ENCODE results near the gene ANTXR1.

The ANTXR1 gene

DNA sequence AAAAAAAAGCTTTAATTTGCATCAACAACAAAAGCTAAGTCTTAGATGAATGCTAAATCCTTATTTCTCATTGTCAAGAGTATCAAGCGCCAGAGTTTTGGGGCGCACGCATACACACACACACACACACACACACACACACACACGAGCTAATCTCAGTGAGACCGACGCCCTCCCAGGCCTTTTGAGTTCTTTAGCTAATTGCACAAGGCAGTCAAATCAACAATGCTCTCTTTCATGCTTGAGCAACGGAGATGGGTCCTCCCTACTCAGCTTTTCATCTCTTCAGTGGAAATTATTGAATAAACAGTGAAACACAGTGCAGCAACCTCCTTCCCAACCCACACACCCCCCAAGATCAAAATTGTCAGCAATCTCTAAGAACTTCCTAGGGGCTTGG is 19.3 kb upstream of the ANTXR1 start:
- no peaks in the 10 kb centered on the region for H3K4me1 Mint-ChIP-seq
- no peaks in the 10 kb centered on the region for H3K9me3 Mint-ChIP-seq

DNA sequence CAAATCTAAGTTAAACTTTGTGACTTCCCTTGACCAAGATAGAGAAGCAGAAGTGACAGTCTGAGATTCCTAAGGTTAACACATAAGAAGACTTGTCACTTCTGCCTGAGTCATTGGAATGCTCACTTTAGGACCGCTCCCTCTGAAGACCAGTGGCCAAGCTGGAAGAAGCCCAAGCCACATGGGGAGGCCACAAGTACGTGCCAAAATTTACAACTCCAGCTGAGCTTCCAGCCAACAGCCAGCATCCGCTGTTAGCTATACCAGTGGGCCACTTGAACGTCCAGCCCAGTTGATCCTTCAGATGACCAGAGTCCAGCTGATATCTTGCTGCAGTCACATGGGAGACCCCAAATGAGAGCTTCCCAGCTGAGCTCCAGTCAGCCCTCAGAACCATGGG is 18.1 kb upstream of the ANTXR1 start:
- no peaks in the 10 kb centered on the region for H3K9me3 Mint-ChIP-seq
- no peaks in the 10 kb centered on the region for H3K36me3 Mint-ChIP-seq (ENCODE audit: low read depth)
- TF ChIP-seq, protein P1, sequence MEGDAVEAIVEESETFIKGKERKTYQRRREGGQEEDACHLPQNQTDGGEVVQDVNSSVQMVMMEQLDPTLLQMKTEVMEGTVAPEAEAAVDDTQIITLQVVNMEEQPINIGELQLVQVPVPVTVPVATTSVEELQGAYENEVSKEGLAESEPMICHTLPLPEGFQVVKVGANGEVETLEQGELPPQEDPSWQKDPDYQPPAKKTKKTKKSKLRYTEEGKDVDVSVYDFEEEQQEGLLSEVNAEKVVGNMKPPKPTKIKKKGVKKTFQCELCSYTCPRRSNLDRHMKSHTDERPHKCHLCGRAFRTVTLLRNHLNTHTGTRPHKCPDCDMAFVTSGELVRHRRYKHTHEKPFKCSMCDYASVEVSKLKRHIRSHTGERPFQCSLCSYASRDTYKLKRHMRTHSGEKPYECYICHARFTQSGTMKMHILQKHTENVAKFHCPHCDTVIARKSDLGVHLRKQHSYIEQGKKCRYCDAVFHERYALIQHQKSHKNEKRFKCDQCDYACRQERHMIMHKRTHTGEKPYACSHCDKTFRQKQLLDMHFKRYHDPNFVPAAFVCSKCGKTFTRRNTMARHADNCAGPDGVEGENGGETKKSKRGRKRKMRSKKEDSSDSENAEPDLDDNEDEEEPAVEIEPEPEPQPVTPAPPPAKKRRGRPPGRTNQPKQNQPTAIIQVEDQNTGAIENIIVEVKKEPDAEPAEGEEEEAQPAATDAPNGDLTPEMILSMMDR (IDR thresholded peaks at IDR 0.05; ENCODE audit: unreplicated experiment in 3 of 3) = no peak
- H3K27ac Mint-ChIP-seq = no peak overlapping the region
- no peaks in the 10 kb centered on the region for H3K4me1 Mint-ChIP-seq
- no peak overlapping the region for H3K4me3 Mint-ChIP-seq
- H3K27me3 Mint-ChIP-seq (ENCODE audit: low read depth) = no peaks in the 10 kb centered on the region

More for the DNA sequence above, 19.3 kb upstream of the ANTXR1 start:
- TF ChIP-seq, protein P1 (IDR thresholded peaks at IDR 0.05; ENCODE audit: unreplicated experiment in 3 of 3) = no peak
- H3K4me3 Mint-ChIP-seq = no peak overlapping the region
- H3K27ac Mint-ChIP-seq = no peak overlapping the region
- H3K27me3 Mint-ChIP-seq (ENCODE audit: low read depth) = no peaks in the 10 kb centered on the region
- H3K36me3 Mint-ChIP-seq (ENCODE audit: low read depth) = no peaks in the 10 kb centered on the region

GRCh38 chr2:68995916-68996315 is 17.1 kb upstream of the ANTXR1 start:
- Mint-ChIP-seq H3K27me3 (ENCODE audit: low read depth) (no peaks in the 10 kb centered on the region), H3K4me1 (no peaks in the 10 kb centered on the region), H3K4me3 (no peak overlapping the region), H3K36me3 (ENCODE audit: low read depth) (no peaks in the 10 kb centered on the region), H3K9me3 (peaks cover 5% of the 10 kb centered on the region), H3K27ac (no peak overlapping the region)
- TF ChIP-seq, protein P1 (IDR thresholded peaks at IDR 0.05; ENCODE audit: unreplicated experiment in 3 of 3) = no peak

- Mint-ChIP-seq H3K36me3 (ENCODE audit: low read depth) (no peaks in the 10 kb centered on the region), H3K9me3 (peaks cover 18% of the 10 kb centered on the region), H3K4me1 (no peaks in the 10 kb centered on the region), H3K4me3 (no peak overlapping the region), H3K27ac (no peak overlapping the region), H3K27me3 (ENCODE audit: low read depth) (no peaks in the 10 kb centered on the region)
- TF ChIP-seq, protein P1 (IDR thresholded peaks at IDR 0.05; ENCODE audit: unreplicated experiment in 3 of 3) = no peak
Measured at GRCh38 chr2:68997401-68997800, 15.6 kb upstream of the ANTXR1 start.

DNA sequence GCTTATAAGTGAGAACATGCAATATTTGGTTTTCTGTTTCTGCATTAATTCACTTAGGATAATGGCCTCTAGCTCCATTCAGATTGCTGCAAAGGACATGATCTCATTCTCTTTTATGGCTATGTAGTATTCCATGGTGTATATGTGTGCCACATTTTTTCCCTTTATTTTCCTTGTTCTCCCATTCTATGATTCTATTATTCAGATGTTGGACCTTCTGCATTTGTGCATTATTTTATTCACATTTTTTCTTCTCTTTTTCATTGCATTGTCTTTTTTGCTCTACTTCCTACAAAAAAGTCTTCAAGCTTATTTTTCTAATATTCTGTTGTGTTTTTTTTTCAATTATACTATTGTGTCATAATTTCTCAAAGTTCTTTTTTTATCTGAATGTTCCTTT is 11.1 kb upstream of the ANTXR1 start:
- Mint-ChIP-seq H3K27me3 (ENCODE audit: low read depth) (no peaks in the 10 kb centered on the region), H3K27ac (no peak overlapping the region), H3K4me3 (no peak overlapping the region), H3K36me3 (ENCODE audit: low read depth) (no peaks in the 10 kb centered on the region), H3K4me1 (no peaks in the 10 kb centered on the region), H3K9me3 (peaks cover 30% of the 10 kb centered on the region)
- TF ChIP-seq, protein P1 (IDR thresholded peaks at IDR 0.05; ENCODE audit: unreplicated experiment in 3 of 3) = no peak

- Mint-ChIP-seq H3K9me3 (peaks cover 30% of the 10 kb centered on the region), H3K4me1 (no peaks in the 10 kb centered on the region), H3K27me3 (ENCODE audit: low read depth) (no peaks in the 10 kb centered on the region), H3K4me3 (no peak overlapping the region), H3K36me3 (ENCODE audit: low read depth) (no peaks in the 10 kb centered on the region), H3K27ac (no peak overlapping the region)
- TF ChIP-seq, protein P1 (IDR thresholded peaks at IDR 0.05; ENCODE audit: unreplicated experiment in 3 of 3) = no peak
Measured at GRCh38 chr2:69003731-69004130, 9.2 kb upstream of the ANTXR1 start.
